ENCODE data around the gene SLC29A4.
"Not testable (repeated sequence)": the region's sequence is repeated elsewhere in the genome, so short reads cannot be mapped to it uniquely, and the experiment has no call there.

Gene SLC29A4

GRCh38 chr7:5296611-5297226 is 14.0 kb downstream of the SLC29A4 start:
- DNase-seq (ENCODE audit: low spot score), result peak; percentile 60

- no peak for DNase-seq (ENCODE audit: low spot score)
Measured at GRCh38 chr7:5300366-5300765, 17.6 kb downstream of the SLC29A4 start.

- DNase-seq (ENCODE audit: low spot score), result no peak
Measured at GRCh38 chr7:5302577-5302976, 19.8 kb downstream of the SLC29A4 start.

GRCh38 chr7:5303061-5303460 is 20.3 kb downstream of the SLC29A4 start:
- no peak for DNase-seq (ENCODE audit: low spot score)

- DNase-seq (ENCODE audit: low spot score), result no peak
Measured at GRCh38 chr7:5303591-5304505, 21.1 kb downstream of the SLC29A4 start.

GRCh38 chr7:5305050-5305449 is 22.3 kb downstream of the SLC29A4 start:
- DNase-seq (ENCODE audit: low spot score), result not testable (repeated sequence)

- DNase-seq (ENCODE audit: low spot score), result not testable (repeated sequence)
Measured at GRCh38 chr7:5307221-5308142, 24.7 kb downstream of the SLC29A4 start.

GRCh38 chr7:5309146-5309545 is 26.4 kb downstream of the SLC29A4 start:
- DNase-seq (ENCODE audit: low spot score), result no peak

- no peak for DNase-seq (ENCODE audit: low spot score)
Measured at GRCh38 chr7:5310822-5311405, 28.2 kb downstream of the SLC29A4 start.

GRCh38 chr7:5312276-5313070 is 29.7 kb downstream of the SLC29A4 start:
- not testable (repeated sequence) for DNase-seq (ENCODE audit: low spot score)

- DNase-seq (ENCODE audit: low spot score), result not testable (repeated sequence)
Measured at GRCh38 chr7:5313076-5313885, 30.5 kb downstream of the SLC29A4 start.

GRCh38 chr7:5314864-5315263 is 32.1 kb downstream of the SLC29A4 start:
- DNase-seq (ENCODE audit: low spot score), result no peak

GRCh38 chr7:5315761-5316160 is 33.0 kb downstream of the SLC29A4 start:
- no peak for DNase-seq (ENCODE audit: low spot score)

GRCh38 chr7:5318613-5319012 is 35.9 kb downstream of the SLC29A4 start:
- DNase-seq (ENCODE audit: low spot score), result not testable (repeated sequence)

- DNase-seq (ENCODE audit: low spot score), result no peak
Measured at GRCh38 chr7:5320391-5320790, 37.6 kb downstream of the SLC29A4 start.

GRCh38 chr7:5320802-5321396 is 38.2 kb downstream of the SLC29A4 start:
- DNase-seq (ENCODE audit: low spot score), result no peak

GRCh38 chr7:5322621-5323410 is 40.1 kb downstream of the SLC29A4 start:
- no peak for DNase-seq (ENCODE audit: low spot score)

- not testable (repeated sequence) for DNase-seq (ENCODE audit: low spot score)
Measured at GRCh38 chr7:5323800-5324781, 41.3 kb downstream of the SLC29A4 start.
